Endothelial cell (in vitro differentiated cells): ENCODE measurements around the gene ZNF554. TPM values are rescaled to one million over a fixed set of nuclear protein-coding genes. Genes with fewer than 3 reads are reported as not detected.
A peak's percentile ranks its signal among the peaks of the same experiment; 100 is the strongest.

Experiments used
- DNase-seq: peaks from one replicate; pipeline ENCODE4 v3.0.0; 2021; ENCODE audit warnings: low spot score
- H3K27ac Mint-ChIP-seq: one replicate; pipeline ENCODE4 v1.8.0; 2021; ENCODE audit warnings: mixed read lengths, inconsistent platforms; ENCODE audit not compliant: unreplicated experiment
- H3K27me3 Mint-ChIP-seq: one replicate; pipeline ENCODE4 v1.8.0; 2021; ENCODE audit warnings: mild to moderate bottlenecking, moderate library complexity, mixed read lengths, inconsistent platforms; ENCODE audit not compliant: unreplicated experiment
- H3K36me3 Mint-ChIP-seq: one replicate; pipeline ENCODE4 v1.8.0; 2021; ENCODE audit warnings: mild to moderate bottlenecking, low read depth, mixed read lengths, inconsistent platforms; ENCODE audit not compliant: unreplicated experiment
- H3K4me1 Mint-ChIP-seq: one replicate; pipeline ENCODE4 v1.8.0; 2021; ENCODE audit warnings: mild to moderate bottlenecking, mixed read lengths, inconsistent platforms; ENCODE audit not compliant: unreplicated experiment
- H3K4me3 Mint-ChIP-seq: one replicate; pipeline ENCODE4 v1.8.0; 2021; ENCODE audit warnings: mild to moderate bottlenecking, mixed read lengths, inconsistent platforms; ENCODE audit not compliant: unreplicated experiment
- H3K9me3 Mint-ChIP-seq: one replicate; pipeline ENCODE4 v1.8.0; 2021; ENCODE audit warnings: mixed read lengths, inconsistent platforms; ENCODE audit not compliant: unreplicated experiment
- total RNA-seq: library from RNA; stranded (reverse); fragmentation: NEBNext Ultra II Directional; extraction: Animal tissue kit (Norgen Biotek cat#: 25700); gene quantifications from one replicate; pipeline ENCODE4 v1.2.1, GENCODE V29; 2021; ENCODE audit not compliant: unreplicated experiment
- TF ChIP-seq, protein P1 (sequence below): fragments of 200-600 bp; sonication (generic); IDR thresholded peaks from one replicate; pipeline ENCODE4 v1.5.0; 2021; ENCODE audit warnings: antibody characterized with exemption; ENCODE audit not compliant: unreplicated experiment

Gene ZNF554
- total RNA-seq, 1 donor from 2014 or later = 9.0 TPM

DNA sequence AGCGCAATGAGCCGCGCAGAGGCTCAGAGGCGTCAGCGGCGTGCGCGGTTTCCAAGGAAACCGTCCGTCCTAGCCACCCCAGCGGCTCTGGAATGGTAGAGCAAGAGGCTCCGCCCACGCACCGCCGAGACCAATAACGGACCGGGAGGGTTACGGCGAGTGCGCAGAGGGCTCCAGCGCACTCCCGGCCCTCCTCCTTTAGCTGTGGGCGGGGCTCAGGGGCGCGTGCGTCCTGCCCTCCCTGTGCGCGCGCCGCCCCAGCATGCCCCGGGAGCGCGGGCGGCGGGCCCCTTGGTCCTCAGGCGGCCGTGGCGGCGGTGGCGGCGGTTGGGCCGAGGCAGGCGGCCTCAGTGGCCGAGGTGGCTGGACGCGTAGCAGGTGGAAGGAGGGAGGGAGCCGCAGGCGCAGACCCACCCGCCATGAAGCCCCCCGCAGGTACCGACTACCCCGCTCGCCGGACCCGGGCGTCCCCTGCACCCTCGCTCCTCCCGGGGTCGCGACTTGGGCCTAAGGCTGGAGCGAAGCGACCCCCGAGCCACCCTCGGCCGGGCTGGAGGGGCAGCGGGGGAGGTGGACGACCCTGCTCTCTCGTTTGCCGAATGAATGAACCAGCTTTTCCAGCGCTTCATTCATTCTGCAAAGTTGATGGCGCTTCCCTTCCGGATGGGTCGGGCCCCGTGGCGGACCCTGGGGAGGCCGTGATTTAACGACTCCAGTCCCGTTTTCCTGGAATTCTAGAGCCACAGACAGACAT, 34.2 kb upstream of the ZNF554 start, which contains the start of gene THOP1:
THOP1 (plus strand) TSS at position 260 of the 754 bp plus-strand sequence; CDS start at position 420, 160 bp downstream.
- Mint-ChIP-seq H3K4me1 (peaks cover 22% of the 10 kb centered on the region), H3K36me3 (peaks cover 5% of the 10 kb centered on the region), H3K4me3 (peak within 1 kb of the TSS; percentile 97), H3K27me3 (peaks cover 11% of the 10 kb centered on the region), H3K9me3 (no peaks in the 10 kb centered on the region), H3K27ac (peak within 1 kb of the TSS; percentile 90)
- TF ChIP-seq, protein P1, sequence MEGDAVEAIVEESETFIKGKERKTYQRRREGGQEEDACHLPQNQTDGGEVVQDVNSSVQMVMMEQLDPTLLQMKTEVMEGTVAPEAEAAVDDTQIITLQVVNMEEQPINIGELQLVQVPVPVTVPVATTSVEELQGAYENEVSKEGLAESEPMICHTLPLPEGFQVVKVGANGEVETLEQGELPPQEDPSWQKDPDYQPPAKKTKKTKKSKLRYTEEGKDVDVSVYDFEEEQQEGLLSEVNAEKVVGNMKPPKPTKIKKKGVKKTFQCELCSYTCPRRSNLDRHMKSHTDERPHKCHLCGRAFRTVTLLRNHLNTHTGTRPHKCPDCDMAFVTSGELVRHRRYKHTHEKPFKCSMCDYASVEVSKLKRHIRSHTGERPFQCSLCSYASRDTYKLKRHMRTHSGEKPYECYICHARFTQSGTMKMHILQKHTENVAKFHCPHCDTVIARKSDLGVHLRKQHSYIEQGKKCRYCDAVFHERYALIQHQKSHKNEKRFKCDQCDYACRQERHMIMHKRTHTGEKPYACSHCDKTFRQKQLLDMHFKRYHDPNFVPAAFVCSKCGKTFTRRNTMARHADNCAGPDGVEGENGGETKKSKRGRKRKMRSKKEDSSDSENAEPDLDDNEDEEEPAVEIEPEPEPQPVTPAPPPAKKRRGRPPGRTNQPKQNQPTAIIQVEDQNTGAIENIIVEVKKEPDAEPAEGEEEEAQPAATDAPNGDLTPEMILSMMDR = no peak
- peak; percentile 97 for DNase-seq

DNA sequence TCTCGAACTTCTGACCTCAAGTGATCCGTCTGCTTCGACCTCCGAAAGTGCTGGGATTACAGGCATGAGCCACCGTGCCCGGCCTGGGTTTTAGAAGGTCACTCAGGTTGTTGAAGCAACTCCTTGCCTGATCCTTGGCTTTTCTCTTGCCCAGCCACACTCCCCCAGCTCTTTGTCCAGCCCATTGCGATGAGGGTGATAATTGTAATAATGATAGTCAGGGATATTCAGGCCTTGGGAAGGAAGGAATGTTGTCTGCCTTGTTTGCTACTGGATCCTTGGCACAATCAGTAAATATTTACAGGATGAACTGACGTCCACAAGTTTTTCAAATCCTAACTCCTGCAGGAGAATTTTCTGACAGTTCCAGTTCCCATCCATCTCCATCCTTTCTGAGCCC, 32.6 kb upstream of the ZNF554 start:
- Mint-ChIP-seq H3K27ac (no peak overlapping the region), H3K36me3 (peaks cover 4% of the 10 kb centered on the region)

DNA sequence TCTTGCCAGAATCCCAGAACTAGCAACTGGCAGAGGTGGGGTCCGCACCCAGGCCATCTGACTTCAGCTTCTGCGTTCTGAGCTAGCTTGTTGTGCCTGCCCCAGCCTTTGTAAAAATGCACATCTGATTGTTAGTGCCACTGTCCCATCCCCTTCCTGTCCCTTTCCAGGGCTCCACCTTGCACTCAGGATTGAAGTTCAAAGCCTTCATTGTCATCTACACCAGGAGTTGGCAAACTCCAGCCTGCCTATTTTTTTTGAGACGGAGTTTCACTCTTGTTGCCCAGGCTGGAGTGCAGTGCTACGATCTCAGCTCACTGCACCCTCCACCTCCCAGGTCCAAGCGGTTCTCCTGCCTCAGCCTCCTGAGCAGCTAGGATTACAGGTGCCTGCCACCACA, 31.4 kb upstream of the ZNF554 start:
- Mint-ChIP-seq H3K4me1 (peaks cover 12% of the 10 kb centered on the region), H3K36me3 (peaks cover 8% of the 10 kb centered on the region), H3K9me3 (no peaks in the 10 kb centered on the region), H3K27me3 (peaks cover 6% of the 10 kb centered on the region), H3K27ac (no peak overlapping the region), H3K4me3 (no peak overlapping the region)
- TF ChIP-seq, protein P1 = no peak
- DNase-seq = no peak

More for the DNA sequence above, 32.6 kb upstream of the ZNF554 start:
- TF ChIP-seq, protein P1 = no peak
- peaks cover 11% of the 10 kb centered on the region for H3K27me3 Mint-ChIP-seq
- DNase-seq = no peak
- no peaks in the 10 kb centered on the region for H3K9me3 Mint-ChIP-seq
- peaks cover 16% of the 10 kb centered on the region for H3K4me1 Mint-ChIP-seq
- peak overlapping the region; percentile 80 for H3K4me3 Mint-ChIP-seq

DNA sequence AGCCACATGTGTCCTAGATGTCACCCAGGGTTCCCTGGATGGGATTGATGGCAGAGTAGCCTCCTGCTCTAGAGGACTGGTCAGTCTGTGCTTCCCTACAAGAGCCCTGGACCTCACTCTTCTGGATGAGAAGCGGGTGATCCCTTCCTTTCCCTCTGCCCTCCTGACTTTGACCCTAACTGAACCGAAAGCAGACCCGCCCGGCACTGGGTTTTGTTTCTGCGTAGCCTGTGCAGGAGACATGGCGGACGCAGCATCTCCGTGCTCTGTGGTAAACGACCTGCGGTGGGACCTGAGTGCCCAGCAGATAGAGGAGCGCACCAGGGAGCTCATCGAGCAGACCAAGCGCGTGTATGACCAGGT, 29.5 kb upstream of the ZNF554 start:
- Mint-ChIP-seq H3K36me3 (peaks cover 9% of the 10 kb centered on the region), H3K27me3 (peaks cover 8% of the 10 kb centered on the region), H3K4me3 (no peak overlapping the region), H3K4me1 (peaks cover 12% of the 10 kb centered on the region), H3K9me3 (no peaks in the 10 kb centered on the region), H3K27ac (no peak overlapping the region)
- no peak for DNase-seq
- TF ChIP-seq, protein P1 = no peak

DNA sequence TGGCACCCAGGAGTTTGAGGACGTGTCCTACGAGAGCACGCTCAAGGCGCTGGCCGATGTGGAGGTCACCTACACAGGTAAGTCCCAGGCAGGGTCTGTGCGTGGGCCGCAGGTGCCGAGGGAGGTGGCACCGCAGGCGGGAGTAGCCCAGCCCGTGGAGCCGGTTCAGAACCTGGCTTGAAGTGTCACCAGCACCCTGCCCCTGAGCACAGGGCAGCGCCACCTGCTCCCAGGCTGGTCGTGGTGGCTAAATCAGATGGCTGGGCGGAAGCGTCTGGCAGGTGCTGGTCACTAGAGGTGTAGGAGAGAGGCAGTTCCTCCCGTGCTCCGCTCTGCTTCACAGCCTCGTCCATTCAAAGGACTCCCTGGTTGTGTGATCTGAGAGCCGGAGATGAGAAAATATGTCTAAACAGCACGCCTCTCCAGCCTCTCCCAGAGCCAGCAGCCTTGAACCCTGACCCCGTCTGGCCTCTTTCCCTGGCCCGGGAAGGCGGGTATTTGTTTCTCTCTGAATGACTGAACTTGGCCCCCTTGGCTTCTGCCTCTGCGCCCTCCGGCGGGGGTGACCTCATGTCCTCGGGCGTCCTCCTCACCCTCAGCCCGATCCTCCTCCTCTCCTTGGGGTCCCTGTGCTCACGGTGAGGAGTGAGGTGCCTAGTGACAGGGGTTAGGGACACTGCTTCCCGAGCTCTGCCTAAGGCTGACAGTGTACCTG, 29.0 kb upstream of the ZNF554 start:
- TF ChIP-seq, protein P1 = no peak
- Mint-ChIP-seq H3K4me1 (peaks cover 12% of the 10 kb centered on the region), H3K9me3 (no peaks in the 10 kb centered on the region), H3K27me3 (peaks cover 8% of the 10 kb centered on the region), H3K4me3 (no peak overlapping the region), H3K27ac (no peak overlapping the region), H3K36me3 (peaks cover 15% of the 10 kb centered on the region)
- DNase-seq = no peak
